T-helper 2 cell treated with Interferon-gamma antibody and Interleukin-4, amounts not matched to agents 5 μg/mL and 100 μg/mL, for 36 hours (primary cell): ENCODE results near the gene THSD7B.

ENCODE experiments used
- DNase-seq: peaks from one replicate; pipeline ENCODE4 v3.0.0; 2021; ENCODE audit warnings: low spot score
- H3K27ac Mint-ChIP-seq: one replicate; pipeline ENCODE4 v1.8.0; 2021; ENCODE audit warnings: mild to moderate bottlenecking, mixed read lengths
- H3K27me3 Mint-ChIP-seq: one replicate; pipeline ENCODE4 v1.8.0; 2021; ENCODE audit warnings: low read depth, mixed read lengths
- H3K36me3 Mint-ChIP-seq: one replicate; pipeline ENCODE4 v1.8.0; 2021; ENCODE audit warnings: low read depth, mixed read lengths
- H3K4me1 Mint-ChIP-seq: one replicate; pipeline ENCODE4 v1.8.0; 2021; ENCODE audit warnings: low read depth, mixed read lengths
- H3K4me3 Mint-ChIP-seq: one replicate; pipeline ENCODE4 v1.8.0; 2022; ENCODE audit warnings: mild to moderate bottlenecking, moderate library complexity, mixed read lengths
- H3K9me3 Mint-ChIP-seq: one replicate; pipeline ENCODE4 v1.8.0; 2021; ENCODE audit warnings: mixed read lengths

Gene THSD7B

DNA sequence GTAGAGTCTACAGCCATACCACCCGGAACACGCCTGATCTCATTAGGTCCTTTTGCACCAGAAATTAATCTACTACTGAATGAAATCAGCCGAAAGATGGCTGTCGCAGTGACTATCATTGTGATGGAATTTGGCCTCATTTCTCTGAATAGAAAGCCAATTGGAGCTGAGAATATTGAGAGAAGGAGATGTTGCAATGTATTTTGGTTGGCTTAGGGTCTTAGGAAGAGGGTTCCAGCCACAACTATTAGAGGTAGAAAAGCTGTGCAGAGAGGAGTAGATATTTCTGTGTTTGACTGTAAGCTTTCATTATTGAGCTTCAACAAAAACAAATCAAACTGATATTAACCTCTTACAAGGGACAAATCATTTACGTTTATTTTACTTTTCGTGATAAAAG, 98.1 kb downstream of the THSD7B start:
- Mint-ChIP-seq H3K4me3 (no peak overlapping the region), H3K36me3 (no peaks in the 10 kb centered on the region), H3K4me1 (no peaks in the 10 kb centered on the region), H3K27me3 (no peaks in the 10 kb centered on the region), H3K27ac (no peak overlapping the region), H3K9me3 (no peaks in the 10 kb centered on the region)
- no peak for DNase-seq

GRCh38 chr2:136863874-136864273, 98.5 kb downstream of the THSD7B start:
- Mint-ChIP-seq H3K27ac (no peak overlapping the region), H3K9me3 (no peaks in the 10 kb centered on the region), H3K4me3 (no peak overlapping the region), H3K27me3 (no peaks in the 10 kb centered on the region), H3K4me1 (no peaks in the 10 kb centered on the region), H3K36me3 (no peaks in the 10 kb centered on the region)
- no peak for DNase-seq

- no peaks in the 10 kb centered on the region for H3K36me3 Mint-ChIP-seq
- no peaks in the 10 kb centered on the region for H3K9me3 Mint-ChIP-seq
- H3K4me3 Mint-ChIP-seq: no peak overlapping the region
- no peaks in the 10 kb centered on the region for H3K27me3 Mint-ChIP-seq
- DNase-seq: no peak
- H3K4me1 Mint-ChIP-seq: no peaks in the 10 kb centered on the region
- no peak overlapping the region for H3K27ac Mint-ChIP-seq
Observed at GRCh38 chr2:136871424-136871823, 106.1 kb downstream of the THSD7B start.

DNA sequence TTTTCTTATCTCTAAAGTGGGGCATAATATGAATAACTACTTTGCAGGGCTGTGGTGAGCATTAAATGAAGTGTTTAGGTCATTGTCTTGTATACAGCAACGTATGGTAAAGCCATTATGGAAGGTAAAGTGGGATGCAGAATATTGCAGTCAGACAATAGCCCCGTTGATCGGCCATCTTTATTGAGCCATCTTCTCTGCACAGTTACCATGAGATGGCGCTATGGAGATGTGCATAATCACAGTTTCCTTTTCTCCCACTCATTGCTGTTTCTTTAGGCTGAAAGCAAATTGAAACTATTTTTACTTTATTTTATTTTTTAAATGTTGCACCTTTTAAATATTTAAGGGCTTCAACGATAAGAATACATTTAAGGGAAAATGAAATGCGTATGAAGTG, 108.9 kb downstream of the THSD7B start:
- Mint-ChIP-seq H3K4me1 (no peaks in the 10 kb centered on the region), H3K27ac (no peak overlapping the region), H3K9me3 (no peaks in the 10 kb centered on the region), H3K36me3 (no peaks in the 10 kb centered on the region), H3K4me3 (no peak overlapping the region), H3K27me3 (no peaks in the 10 kb centered on the region)
- DNase-seq: no peak

DNA sequence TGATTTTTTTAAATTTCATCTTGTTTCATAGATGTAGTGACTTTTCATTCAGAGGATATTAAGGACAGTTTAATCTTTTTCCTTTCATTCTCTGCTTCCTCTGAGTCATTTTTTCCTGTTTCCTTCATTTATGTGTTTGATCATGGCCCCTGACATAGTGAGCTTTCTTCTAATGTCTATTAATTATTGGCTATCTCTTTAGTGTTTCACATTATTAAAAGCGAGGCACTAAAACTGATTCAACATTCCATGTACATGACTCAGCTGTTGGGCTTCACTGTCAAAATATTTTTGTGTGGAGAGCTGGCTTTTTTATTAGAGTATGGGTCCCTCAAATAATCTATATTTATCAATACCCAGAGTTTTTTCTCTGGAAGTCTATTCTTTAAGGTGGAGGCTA, 125.8 kb downstream of the THSD7B start:
- H3K27me3 Mint-ChIP-seq: no peaks in the 10 kb centered on the region
- no peak overlapping the region for H3K27ac Mint-ChIP-seq
- H3K4me1 Mint-ChIP-seq: no peaks in the 10 kb centered on the region

GRCh38 chr2:136894007-136894634, 128.8 kb downstream of the THSD7B start:
- no peak overlapping the region for H3K27ac Mint-ChIP-seq
- H3K4me3 Mint-ChIP-seq: no peak overlapping the region
- H3K27me3 Mint-ChIP-seq: no peaks in the 10 kb centered on the region
- H3K9me3 Mint-ChIP-seq: no peaks in the 10 kb centered on the region
- H3K36me3 Mint-ChIP-seq: no peaks in the 10 kb centered on the region
- DNase-seq: no peak
- no peaks in the 10 kb centered on the region for H3K4me1 Mint-ChIP-seq

More for the DNA sequence above, 125.8 kb downstream of the THSD7B start:
- Mint-ChIP-seq H3K9me3 (no peaks in the 10 kb centered on the region), H3K36me3 (no peaks in the 10 kb centered on the region), H3K4me3 (no peak overlapping the region)
- no peak for DNase-seq

GRCh38 chr2:136901732-136902131, 136.4 kb downstream of the THSD7B start:
- H3K4me3 Mint-ChIP-seq: no peak overlapping the region
- no peaks in the 10 kb centered on the region for H3K9me3 Mint-ChIP-seq
- H3K4me1 Mint-ChIP-seq: no peaks in the 10 kb centered on the region
- no peak overlapping the region for H3K27ac Mint-ChIP-seq
- no peaks in the 10 kb centered on the region for H3K27me3 Mint-ChIP-seq
- no peaks in the 10 kb centered on the region for H3K36me3 Mint-ChIP-seq
- DNase-seq: no peak

DNA sequence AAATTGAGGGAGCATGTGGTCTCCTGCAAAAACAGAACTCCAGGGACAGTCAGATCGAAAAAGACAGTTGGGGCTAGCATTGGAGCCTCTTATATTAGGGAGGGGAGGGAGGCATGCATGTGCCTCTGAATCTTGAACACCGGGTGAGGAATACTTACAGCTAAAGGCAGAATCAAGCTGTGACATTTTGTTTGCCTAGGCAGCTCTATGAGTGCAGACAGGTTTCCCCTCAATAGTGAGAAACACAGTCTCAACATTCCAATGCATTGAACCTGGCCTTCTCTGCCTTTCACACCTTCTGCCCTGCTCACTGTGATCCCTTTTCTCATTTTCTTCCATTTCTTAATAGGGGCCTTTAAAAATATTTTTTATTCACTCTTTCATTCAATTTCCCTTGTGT, 140.4 kb downstream of the THSD7B start:
- Mint-ChIP-seq H3K27ac (no peak overlapping the region), H3K27me3 (no peaks in the 10 kb centered on the region), H3K9me3 (no peaks in the 10 kb centered on the region), H3K4me3 (no peak overlapping the region), H3K4me1 (no peaks in the 10 kb centered on the region), H3K36me3 (no peaks in the 10 kb centered on the region)
- no peak for DNase-seq

- Mint-ChIP-seq H3K36me3 (no peaks in the 10 kb centered on the region), H3K4me3 (no peak overlapping the region), H3K4me1 (no peaks in the 10 kb centered on the region), H3K27me3 (no peaks in the 10 kb centered on the region), H3K9me3 (no peaks in the 10 kb centered on the region), H3K27ac (no peak overlapping the region)
- DNase-seq: no peak
Observed at GRCh38 chr2:136909777-136910176, 144.4 kb downstream of the THSD7B start.

DNA sequence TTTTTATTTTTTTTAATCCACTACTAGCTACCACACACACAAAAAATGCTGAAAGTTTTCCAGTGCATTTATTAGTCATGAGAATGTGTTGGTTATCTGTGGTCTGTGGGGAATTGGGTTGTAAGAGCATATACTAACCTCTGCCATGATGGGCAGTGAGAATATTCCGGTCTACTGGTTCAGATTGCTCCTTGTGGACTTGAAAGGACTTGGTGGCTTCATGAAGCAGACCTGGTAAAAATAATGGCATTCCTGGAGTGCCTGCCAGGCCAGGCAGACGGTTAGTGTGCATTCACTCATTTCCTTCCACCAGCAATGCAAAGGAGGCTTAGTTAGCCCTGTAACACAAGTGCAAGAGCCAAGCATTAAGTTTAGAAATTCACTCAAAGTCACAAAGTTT, 150.8 kb downstream of the THSD7B start:
- no peak overlapping the region for H3K27ac Mint-ChIP-seq
- no peaks in the 10 kb centered on the region for H3K36me3 Mint-ChIP-seq
- no peaks in the 10 kb centered on the region for H3K27me3 Mint-ChIP-seq
- no peak for DNase-seq
- H3K4me3 Mint-ChIP-seq: no peak overlapping the region
- H3K4me1 Mint-ChIP-seq: no peaks in the 10 kb centered on the region
- H3K9me3 Mint-ChIP-seq: no peaks in the 10 kb centered on the region

DNA sequence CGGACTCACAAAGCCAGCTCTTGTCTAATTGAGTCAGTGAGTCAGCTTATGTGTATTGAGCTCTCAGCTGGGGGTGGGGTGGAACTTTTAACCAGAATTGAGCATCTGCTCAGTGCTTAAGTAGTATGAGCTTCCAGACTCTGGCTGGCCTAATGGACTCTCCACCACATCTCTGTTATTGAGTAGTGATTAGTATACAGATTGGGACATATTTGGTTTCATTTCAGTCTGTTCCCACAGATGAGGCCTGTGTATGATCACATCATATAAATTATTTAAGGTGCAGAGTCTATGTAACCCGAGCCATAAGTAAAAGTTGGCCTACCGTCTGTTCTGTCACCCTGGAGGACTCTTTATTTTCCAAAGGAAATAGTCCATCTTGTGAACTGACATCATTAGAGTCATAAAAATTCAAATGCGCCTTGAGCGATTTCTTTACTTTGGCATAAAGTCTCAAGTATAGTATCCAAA, 152.1 kb downstream of the THSD7B start:
- no peaks in the 10 kb centered on the region for H3K9me3 Mint-ChIP-seq
- no peak overlapping the region for H3K27ac Mint-ChIP-seq
- H3K4me3 Mint-ChIP-seq: no peak overlapping the region
- no peaks in the 10 kb centered on the region for H3K4me1 Mint-ChIP-seq
- no peaks in the 10 kb centered on the region for H3K27me3 Mint-ChIP-seq
- no peak for DNase-seq
- no peaks in the 10 kb centered on the region for H3K36me3 Mint-ChIP-seq

DNA sequence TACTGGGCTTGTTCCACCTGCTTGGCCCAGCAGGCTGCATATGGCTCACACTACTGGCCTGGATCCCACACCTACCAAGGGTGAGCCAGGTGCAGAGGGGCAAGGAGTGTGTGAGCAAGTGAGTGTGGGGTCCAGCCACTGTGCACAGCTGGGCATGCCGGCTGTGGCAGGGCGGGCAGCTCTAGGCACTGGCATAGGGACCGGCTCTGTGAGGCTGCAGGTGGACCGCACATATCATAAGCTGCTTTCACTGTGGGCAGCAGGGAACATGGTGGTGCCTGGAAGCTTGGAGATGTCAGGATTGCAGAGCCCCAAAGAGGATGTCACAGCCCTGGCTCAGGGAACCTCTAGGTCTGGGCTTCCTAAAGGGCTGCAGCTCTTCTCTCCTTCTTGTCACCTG, 154.3 kb downstream of the THSD7B start:
- Mint-ChIP-seq H3K9me3 (peaks cover 4% of the 10 kb centered on the region), H3K4me3 (no peak overlapping the region), H3K27ac (no peak overlapping the region), H3K36me3 (no peaks in the 10 kb centered on the region), H3K27me3 (no peaks in the 10 kb centered on the region), H3K4me1 (no peaks in the 10 kb centered on the region)
- DNase-seq: no peak

GRCh38 chr2:136920652-136921333, 155.4 kb downstream of the THSD7B start:
- Mint-ChIP-seq H3K36me3 (no peaks in the 10 kb centered on the region), H3K27me3 (no peaks in the 10 kb centered on the region), H3K27ac (no peak overlapping the region), H3K9me3 (peaks cover 4% of the 10 kb centered on the region), H3K4me3 (no peak overlapping the region), H3K4me1 (no peaks in the 10 kb centered on the region)
- no peak for DNase-seq

- Mint-ChIP-seq H3K4me3 (no peak overlapping the region), H3K4me1 (peaks cover 2% of the 10 kb centered on the region), H3K36me3 (no peaks in the 10 kb centered on the region), H3K27ac (no peak overlapping the region), H3K27me3 (no peaks in the 10 kb centered on the region), H3K9me3 (peaks cover 4% of the 10 kb centered on the region)
- DNase-seq: no peak
Observed at GRCh38 chr2:136927156-136927555, 161.8 kb downstream of the THSD7B start.

DNA sequence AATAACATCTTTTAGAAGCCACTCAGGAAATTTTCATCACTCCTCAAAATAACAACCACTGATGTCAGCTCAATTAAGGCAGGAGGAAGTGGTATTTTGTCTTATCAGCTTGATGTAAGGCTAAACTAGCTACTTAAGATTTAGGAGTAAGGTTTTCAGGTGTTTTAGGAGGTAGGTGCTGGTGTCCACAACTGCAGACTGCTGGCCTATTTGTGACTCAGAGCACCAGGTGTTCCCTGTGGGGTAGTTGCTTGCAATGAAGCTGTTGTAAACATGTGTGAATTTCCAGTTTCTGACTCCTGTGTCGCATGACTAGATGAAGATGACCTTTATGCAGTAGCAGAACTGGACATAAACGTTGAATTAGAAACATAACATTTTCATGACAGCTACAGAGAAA, 164.2 kb downstream of the THSD7B start:
- Mint-ChIP-seq H3K36me3 (no peaks in the 10 kb centered on the region), H3K27ac (no peak overlapping the region), H3K4me1 (peaks cover 2% of the 10 kb centered on the region), H3K27me3 (no peaks in the 10 kb centered on the region), H3K9me3 (no peaks in the 10 kb centered on the region), H3K4me3 (no peak overlapping the region)
- no peak for DNase-seq
